ELF-1 (cell line): ENCODE measurements around the gene BMX.

Experiments used
- DNase-seq: peaks from one replicate; pipeline ENCODE4 v3.0.0-alpha.2; 2016; ENCODE audit warnings: low read depth, low spot score

Gene BMX

GRCh38 chrX:15507005-15507404 lies 6.4 kb downstream of the BMX start:
- DNase-seq, result no peak

- DNase-seq, result no peak
These were observed 9.2 kb downstream of the BMX start for GRCh38 chrX:15509845-15510244.

- DNase-seq, result no peak
These were observed 11.0 kb downstream of the BMX start for GRCh38 chrX:15511563-15511962.

GRCh38 chrX:15512401-15512965 lies 11.9 kb downstream of the BMX start:
- DNase-seq, result no peak

- DNase-seq, result no peak
These were observed 13.7 kb downstream of the BMX start for GRCh38 chrX:15514279-15514678.

GRCh38 chrX:15515931-15516330 lies 15.3 kb downstream of the BMX start:
- no peak for DNase-seq

- DNase-seq, result no peak
These were observed 21.9 kb downstream of the BMX start for GRCh38 chrX:15522464-15522863.

- no peak for DNase-seq
These were observed 22.5 kb downstream of the BMX start for GRCh38 chrX:15523088-15523487.

- no peak for DNase-seq
These were observed 23.8 kb downstream of the BMX start for GRCh38 chrX:15524417-15524816.

GRCh38 chrX:15525664-15526416 lies 25.2 kb downstream of the BMX start:
- DNase-seq, result no peak

- no peak for DNase-seq
These were observed 28.6 kb downstream of the BMX start for GRCh38 chrX:15529165-15529564.

GRCh38 chrX:15530318-15530717 lies 29.7 kb downstream of the BMX start:
- peak; percentile 6 for DNase-seq

GRCh38 chrX:15546745-15547144 lies 46.1 kb downstream of the BMX start:
- DNase-seq, result no peak

- DNase-seq, result no peak
These were observed 46.7 kb downstream of the BMX start for GRCh38 chrX:15547356-15547755.

GRCh38 chrX:15549189-15550012 lies 48.8 kb downstream of the BMX start:
- DNase-seq, result no peak

- no peak for DNase-seq
These were observed 58.6 kb downstream of the BMX start for GRCh38 chrX:15559227-15559626.

GRCh38 chrX:15560924-15561323 lies 60.3 kb downstream of the BMX start:
- DNase-seq, result no peak

- DNase-seq, result no peak
These were observed 62.4 kb downstream of the BMX start for GRCh38 chrX:15563056-15563455.

- DNase-seq, result peak; percentile 70
These were observed 64.5 kb downstream of the BMX start for GRCh38 chrX:15564981-15565579.

- DNase-seq, result no peak
These were observed 65.6 kb downstream of the BMX start for GRCh38 chrX:15566244-15566643.

GRCh38 chrX:15567267-15567666 lies 66.7 kb downstream of the BMX start:
- DNase-seq, result no peak

- DNase-seq, result no peak
These were observed 67.4 kb downstream of the BMX start for GRCh38 chrX:15567886-15568616.
